Measurements from ENCODE around the gene EIF4B.
"Not testable (repeated sequence)": the region's sequence is repeated elsewhere in the genome, so short reads cannot be mapped to it uniquely, and the experiment has no call there.

EIF4B gene, protein sequence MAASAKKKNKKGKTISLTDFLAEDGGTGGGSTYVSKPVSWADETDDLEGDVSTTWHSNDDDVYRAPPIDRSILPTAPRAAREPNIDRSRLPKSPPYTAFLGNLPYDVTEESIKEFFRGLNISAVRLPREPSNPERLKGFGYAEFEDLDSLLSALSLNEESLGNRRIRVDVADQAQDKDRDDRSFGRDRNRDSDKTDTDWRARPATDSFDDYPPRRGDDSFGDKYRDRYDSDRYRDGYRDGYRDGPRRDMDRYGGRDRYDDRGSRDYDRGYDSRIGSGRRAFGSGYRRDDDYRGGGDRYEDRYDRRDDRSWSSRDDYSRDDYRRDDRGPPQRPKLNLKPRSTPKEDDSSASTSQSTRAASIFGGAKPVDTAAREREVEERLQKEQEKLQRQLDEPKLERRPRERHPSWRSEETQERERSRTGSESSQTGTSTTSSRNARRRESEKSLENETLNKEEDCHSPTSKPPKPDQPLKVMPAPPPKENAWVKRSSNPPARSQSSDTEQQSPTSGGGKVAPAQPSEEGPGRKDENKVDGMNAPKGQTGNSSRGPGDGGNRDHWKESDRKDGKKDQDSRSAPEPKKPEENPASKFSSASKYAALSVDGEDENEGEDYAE
- total RNA-seq = 993 to 1,115 (median 1,036) reads per million in 4 experiments

DNA sequence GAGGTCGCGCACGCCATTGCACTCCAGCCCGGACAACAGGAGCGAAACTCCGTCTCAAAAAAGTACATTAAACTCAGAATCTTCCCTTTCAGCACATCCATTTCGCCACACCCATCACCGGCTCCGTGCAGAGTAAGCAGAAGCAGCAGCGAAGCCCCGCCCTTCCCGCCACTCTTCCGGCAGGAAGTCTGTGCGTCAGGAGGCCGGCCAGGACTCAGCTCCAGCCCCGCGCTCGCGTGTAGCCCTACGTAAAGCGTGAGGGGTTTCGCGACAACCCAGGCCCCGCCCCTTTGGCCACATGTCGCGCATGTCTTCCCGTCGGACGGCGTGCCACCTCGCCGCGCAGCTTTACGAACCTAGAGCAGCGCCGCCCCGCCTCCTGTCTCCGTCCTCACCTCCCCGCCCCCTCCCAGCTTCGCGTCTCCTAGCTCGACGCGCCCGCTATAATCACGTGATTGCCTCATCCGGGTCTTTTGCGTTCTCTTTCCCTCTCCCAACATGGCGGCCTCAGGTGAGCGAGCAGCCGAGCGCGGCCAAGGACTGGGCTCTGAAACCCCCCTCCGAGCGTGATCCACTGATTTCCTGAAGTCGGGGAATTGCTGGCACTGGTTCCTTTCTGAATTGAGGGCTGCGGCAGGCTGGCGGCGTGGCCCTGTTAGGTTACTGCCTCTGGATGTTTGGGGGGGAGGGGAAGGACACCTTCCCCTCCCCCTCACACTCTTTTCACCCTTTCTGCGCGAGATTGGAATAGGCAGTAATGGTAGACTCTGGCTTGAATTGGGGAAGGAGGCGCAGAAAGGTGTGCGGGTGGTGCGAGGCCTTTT is at the start of gene EIF4B:
Gene EIF4B, plus strand, starts transcription at position 471 of the 824 bp plus-strand sequence. Its CDS starts 28 bp downstream, at position 499.
- peak; percentile 98 for DNase-seq

- DNase-seq = no peak
These were observed 49.3 kb upstream of the EIF4B start for GRCh38 chr12:52956987-52957386.

DNA sequence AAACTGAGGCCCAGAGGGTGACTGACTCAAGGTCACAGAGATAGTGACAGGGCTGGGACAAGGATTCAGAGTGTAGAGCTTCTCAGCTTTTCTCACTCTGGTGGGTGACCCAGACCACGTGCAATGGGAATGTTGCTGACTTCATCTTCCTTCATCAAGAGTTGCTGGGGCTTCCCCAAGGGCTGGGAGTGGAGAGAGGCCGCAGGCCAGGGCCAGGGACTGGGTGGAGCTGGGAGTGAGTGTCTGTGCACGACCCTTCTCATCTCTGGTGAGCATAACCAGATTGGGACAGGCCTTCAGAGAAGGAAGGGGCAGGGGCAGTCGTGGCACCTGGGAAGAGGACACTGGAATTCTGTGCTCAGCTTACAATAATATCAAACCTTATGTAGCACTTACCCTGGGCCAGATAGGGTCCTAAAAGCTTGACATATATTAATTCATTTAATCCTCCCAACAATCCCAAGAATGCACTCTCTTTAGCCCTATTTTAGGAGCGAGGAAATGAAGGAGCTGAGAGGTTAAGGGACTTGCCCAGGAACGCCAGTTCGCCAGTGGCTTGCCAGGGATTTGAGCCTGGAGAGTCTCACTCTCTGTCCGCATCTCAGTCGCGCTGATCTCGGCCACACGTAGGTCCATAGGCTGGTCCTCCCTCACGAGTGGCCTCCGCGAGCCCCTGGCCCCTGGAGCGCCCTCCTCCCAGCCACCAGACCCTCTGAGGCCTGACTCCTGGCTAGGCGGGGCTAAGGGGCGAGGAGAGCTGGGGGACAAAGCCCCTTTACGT is 41.5 kb upstream of the EIF4B start:
- no peak for DNase-seq

GRCh38 chr12:52965337-52965731 is 40.9 kb upstream of the EIF4B start:
- DNase-seq = no peak

DNA sequence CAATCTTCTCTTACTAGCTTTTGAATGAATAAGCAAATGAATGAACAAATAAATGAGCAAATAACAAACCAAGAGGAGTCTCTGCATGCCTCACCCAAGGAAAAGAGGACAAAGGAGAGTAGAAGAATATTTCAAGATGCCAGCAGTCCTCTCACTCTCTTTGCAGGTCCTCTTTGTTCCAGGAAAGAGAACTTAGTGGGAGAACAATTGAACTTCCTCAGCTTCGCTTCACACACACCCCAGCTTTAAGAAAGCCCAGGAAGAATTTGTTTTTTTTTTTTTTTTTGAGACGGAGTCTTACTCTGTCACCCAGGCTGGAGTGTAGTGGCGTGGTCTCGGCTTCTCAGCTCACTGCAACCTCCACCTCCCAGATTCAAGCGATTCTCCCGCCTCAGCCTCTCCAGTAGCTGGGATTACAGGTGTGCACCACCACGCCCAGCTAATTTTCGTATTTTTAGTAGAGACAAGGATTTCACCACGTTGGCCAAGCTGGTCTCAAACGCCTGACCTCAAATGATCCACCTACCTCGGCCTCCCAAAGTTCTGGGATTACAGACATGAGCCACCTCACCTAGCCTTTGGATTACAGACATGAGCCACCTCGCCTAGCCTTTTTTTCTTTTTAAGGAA is 37.0 kb upstream of the EIF4B start:
- DNase-seq = no peak

- no peak for DNase-seq
These were observed 36.3 kb upstream of the EIF4B start for GRCh38 chr12:52969828-52970569.

GRCh38 chr12:52971679-52972329 is 34.5 kb upstream of the EIF4B start:
- DNase-seq = no peak

DNA sequence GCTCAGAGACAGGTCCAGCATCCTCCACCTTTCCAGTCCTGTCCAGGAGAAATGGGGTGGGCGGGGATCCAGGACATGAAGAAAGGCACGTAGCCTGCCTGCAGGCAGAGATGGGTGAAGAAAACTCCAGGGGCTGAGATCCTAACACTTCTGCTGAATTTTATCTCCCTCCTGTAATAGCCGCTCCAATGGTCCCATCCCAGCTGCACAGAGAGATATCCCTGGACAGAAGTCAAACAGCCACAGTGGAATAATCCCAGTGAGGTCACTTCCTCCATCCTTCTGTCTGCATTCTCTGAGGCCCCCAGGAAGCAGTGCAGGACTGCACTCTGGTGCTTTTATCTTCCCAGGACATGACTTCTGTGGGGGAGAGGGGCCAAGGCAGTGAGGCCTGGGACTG is 31.1 kb upstream of the EIF4B start:
- no peak for DNase-seq

GRCh38 chr12:52975820-52976573 is 30.3 kb upstream of the EIF4B start:
- no peak for DNase-seq

DNA sequence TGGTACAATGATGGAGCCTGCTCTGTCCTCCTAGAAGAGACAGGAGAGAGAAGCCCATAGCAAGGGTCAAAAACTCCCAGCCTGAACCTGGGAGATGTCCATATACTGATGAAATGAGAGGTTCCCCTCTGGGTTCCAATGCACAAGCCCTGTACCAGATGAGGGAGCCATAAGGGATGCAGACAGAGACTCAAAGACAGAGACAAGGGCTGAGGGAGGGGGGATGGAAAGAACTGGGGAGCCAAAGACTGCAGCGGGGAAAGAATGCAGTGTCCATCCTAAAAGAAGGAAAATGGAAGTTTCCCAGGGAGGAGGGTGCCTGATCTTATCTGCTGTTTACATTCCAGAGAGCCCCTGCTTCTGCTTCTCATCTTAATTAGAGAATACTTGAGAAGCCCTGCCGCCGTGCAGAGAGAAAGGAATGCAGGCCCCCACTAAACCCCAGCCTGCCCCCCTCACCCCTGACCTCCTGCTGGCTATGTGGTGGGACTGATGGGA is 29.6 kb upstream of the EIF4B start:
- DNase-seq = no peak

- DNase-seq = no peak
These were observed 29.1 kb upstream of the EIF4B start for GRCh38 chr12:52977170-52977569.

DNA sequence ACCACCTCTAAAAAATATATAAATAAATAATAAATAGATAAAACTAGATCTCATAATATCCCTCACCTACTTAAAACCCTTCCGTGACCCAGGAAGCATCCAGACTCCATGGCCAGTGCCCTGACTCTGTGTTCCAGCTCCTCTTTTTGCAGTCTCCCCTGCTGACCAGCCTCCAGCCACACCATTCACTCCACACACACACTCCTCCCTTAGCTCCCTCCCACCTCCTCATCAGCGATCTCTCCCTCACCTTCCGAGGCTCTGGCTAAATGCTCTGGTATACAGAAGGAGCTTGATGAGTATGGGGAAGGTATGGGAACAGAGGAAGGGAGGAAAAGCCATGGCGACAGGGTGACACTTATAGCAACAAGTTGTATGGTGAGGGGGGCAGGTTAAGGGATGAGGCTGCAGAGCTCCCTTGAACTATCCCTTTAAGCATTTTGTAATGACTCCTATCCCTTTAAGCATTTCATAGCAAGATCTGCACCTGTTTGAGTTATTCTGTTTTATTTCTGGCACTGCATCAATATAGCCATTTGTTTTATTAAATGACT is 26.1 kb upstream of the EIF4B start:
- no peak for DNase-seq

DNA sequence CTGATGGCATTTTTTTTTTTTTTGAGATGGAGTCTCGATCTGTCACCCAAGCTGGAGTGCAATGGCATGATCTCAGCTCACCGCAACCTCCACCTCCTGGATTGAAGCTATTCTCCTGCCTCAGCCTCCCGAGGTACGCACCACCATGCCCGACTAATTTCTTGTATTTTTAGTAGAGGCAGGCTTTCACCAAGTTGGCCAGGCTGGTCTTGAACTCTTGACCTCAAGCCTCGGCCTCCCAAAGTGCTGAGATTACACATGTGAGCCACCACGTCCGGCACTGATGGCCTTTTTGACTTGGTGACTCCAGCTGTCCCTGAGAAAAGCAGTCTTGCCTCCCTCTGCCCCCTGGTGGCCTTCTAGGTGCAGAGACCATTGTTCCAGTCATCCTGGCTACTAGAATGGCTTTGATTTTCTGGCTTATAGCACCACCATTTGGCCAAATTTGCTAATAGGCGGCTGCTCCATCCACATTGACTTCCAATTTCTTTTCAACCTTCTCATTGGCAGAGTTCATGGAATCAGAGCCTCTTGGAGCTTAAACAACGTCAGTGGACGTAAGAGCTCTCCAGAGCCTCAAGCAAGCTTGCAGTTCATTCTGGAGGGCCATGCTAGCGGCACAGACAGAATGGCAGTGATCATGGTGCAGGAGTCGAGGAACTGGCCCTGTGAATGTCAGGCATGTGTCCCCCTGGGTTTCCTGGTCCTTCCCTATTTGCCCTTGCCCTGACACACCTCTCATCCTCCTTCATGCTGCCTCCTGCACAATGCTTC is 25.4 kb upstream of the EIF4B start:
- peak; percentile 71 for DNase-seq

GRCh38 chr12:52984136-52984535 is 22.1 kb upstream of the EIF4B start:
- no peak for DNase-seq

DNA sequence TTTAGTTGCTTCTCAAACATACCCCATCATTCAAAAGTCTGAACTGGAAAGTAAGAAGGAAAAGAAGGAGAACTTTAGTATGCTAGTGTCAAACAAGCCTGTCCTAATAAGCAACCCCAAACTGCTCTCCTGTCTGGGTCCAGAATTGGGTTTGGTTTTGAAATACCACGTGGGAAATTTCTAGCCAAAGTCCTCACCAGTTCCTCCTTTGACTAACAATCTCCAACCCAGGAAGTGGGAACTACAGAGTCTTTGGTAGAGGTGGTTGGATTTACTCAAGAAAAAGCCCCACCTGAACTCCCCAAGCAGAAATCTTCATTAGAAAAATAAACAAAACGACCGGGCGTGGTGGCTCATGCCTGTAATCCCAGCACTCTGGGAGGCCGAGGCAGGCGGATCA is 17.4 kb upstream of the EIF4B start:
- DNase-seq = no peak

- no peak for DNase-seq
These were observed 16.1 kb upstream of the EIF4B start for GRCh38 chr12:52990206-52990605.

DNA sequence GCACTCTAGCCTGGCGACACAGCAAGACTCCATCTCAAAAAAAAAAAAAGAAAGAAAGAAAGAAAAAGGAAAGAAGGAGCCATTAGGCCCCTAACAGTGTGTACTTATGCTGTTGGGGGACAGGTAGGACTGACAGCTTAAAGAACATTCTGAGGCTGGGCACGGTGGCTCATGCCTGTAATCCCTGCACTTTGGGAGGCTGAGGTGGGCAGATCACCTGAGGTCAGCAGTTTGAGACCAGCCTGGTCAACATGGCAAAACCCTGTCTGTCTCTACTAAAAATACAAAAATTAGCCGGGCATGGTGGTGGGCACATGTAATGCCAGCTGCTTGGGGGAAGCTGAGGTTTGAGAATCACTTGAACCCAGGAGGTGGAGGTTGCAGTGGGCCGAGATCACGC is 14.0 kb upstream of the EIF4B start:
- DNase-seq = not testable (repeated sequence)

GRCh38 chr12:52992699-52993557 is 13.3 kb upstream of the EIF4B start:
- DNase-seq = no peak
